ENCODE data around the gene SYNE1.
"Not testable (repeated sequence)": the region's sequence is repeated elsewhere in the genome, so short reads cannot be mapped to it uniquely, and the experiment has no call there.

The SYNE1 gene, protein sequence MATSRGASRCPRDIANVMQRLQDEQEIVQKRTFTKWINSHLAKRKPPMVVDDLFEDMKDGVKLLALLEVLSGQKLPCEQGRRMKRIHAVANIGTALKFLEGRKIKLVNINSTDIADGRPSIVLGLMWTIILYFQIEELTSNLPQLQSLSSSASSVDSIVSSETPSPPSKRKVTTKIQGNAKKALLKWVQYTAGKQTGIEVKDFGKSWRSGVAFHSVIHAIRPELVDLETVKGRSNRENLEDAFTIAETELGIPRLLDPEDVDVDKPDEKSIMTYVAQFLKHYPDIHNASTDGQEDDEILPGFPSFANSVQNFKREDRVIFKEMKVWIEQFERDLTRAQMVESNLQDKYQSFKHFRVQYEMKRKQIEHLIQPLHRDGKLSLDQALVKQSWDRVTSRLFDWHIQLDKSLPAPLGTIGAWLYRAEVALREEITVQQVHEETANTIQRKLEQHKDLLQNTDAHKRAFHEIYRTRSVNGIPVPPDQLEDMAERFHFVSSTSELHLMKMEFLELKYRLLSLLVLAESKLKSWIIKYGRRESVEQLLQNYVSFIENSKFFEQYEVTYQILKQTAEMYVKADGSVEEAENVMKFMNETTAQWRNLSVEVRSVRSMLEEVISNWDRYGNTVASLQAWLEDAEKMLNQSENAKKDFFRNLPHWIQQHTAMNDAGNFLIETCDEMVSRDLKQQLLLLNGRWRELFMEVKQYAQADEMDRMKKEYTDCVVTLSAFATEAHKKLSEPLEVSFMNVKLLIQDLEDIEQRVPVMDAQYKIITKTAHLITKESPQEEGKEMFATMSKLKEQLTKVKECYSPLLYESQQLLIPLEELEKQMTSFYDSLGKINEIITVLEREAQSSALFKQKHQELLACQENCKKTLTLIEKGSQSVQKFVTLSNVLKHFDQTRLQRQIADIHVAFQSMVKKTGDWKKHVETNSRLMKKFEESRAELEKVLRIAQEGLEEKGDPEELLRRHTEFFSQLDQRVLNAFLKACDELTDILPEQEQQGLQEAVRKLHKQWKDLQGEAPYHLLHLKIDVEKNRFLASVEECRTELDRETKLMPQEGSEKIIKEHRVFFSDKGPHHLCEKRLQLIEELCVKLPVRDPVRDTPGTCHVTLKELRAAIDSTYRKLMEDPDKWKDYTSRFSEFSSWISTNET (N-terminal part only)

DNA sequence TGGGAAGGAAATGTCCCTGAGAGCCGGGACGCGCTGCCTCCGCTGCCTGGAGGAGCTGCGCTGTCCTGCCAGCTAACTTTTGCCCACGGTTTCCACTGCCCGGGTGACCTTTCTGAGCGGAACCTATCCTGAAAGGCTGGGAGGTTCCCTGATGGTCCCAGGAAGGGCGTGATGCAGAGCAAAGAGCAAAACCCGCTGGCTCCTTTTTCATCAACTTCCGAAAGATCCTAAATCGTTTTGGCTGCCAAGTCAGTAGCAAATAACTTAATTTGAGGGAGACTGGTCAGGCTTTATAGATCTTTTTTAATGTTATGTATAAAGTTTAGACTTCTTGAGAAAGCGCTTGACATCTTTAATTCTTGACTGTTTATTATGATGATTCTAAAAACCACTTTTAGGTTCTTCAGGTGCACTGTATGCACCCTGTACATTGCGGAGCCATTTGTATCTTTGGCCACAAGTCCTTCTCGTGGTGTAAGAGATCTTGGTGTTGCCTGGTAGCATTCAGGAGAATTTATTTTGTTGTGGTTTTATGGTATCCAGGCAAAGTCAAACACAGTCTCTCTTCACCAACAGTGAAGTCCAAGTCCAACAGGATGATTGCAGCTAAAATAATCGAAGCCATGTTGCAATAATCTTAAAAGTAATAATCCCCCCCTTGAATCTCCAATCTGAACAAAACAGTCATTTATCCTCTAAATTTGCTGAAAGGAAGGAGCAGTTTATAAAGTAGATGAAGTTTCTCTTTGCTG, at the start of gene SYNE1:
Gene SYNE1, minus strand, starts transcription at position 67 of the 752 bp plus-strand sequence. CDS start 9,031 bp downstream, outside the sequence.
- DNase-seq = no peak

DNA sequence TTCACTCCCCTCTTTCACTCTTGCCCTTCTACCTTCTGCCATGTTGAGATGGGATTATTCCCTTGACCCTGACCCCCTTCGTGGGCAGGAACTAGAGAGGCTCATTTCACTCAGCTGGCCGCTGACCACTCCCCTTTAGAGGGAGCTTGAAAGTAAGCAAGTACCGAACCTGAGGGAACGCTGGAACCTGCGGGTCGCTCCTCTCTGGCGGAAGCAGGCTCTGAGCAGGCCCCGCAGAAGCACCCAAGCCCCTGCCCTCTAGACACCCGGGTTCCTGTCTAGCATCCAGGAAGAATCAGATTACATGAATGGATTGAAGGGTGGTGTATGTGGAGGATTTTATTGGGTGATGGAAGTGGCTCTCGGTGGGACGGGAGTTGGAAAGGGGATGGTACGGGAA, 48.7 kb upstream of the SYNE1 start:
- DNase-seq = no peak

DNA sequence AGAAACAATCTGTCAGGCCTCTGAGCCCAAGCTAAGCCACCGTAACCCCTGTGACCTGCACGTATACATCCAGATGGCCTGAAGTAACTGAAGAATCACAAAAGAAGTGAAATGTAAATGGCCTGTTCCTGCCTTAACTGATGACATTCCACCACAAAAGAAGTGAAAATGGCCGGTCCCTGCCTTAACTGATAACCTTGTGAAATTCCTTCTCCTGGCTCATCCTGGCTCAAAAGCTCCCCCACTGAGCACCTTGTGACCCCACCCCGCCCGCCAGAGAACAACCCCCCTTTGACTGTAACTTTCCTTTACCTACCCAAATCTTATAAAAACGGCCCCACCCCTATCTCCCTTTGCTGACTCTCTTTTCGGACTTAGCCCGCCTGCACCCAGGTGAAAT, 45.8 kb upstream of the SYNE1 start:
- not testable (repeated sequence) for DNase-seq

DNA sequence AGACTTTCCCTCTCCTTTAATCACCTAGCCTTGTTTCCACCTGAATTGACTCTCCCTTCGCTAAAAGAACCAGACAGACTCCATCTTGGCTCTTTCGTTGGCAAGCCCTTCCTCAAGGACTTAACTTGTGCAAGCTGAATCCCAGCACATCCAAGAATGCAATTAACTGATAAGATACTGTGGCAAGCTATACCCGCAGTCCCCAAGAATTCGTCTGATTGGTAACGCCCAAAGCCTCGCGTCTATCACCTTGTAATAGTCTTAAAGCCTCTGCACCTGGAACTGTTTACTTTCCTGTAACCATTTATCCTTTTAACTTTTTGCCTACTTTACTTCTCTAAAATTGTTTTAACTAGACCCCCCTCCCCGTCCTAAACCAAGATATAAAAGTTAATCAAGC, 45.0 kb upstream of the SYNE1 start:
- DNase-seq = no peak

DNA sequence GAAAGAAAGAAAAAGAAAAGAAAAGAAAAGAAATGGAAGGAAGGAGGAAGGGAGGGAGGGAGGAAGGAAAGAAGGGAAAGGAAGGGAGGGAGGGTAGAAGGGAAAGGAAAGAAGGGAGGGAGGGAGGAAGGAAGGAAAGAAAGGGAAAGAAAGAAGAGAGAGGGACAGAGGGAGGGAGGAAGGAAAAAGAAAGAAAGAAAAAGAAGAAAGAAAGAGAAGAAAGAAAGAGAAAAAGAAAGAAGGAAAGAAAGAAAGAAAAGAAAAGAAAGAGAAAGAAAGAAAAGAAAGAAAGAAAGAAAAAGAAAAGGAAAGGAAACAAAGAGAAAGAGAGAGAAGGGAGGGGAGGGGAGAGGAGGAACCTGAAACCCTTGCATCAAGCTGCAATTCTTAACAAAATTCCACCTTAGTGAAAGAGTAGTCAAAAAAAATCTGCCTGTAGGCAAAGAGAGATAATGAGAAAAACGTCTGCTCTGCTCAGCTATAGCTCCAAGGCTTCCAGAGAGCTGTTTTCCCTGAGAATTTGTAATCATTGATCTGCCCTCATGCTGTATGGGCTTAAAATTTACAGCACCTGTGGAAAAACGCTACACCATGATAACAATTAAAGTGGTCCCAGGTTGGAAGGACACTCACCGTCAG, 43.8 kb upstream of the SYNE1 start:
- no peak for DNase-seq

DNA sequence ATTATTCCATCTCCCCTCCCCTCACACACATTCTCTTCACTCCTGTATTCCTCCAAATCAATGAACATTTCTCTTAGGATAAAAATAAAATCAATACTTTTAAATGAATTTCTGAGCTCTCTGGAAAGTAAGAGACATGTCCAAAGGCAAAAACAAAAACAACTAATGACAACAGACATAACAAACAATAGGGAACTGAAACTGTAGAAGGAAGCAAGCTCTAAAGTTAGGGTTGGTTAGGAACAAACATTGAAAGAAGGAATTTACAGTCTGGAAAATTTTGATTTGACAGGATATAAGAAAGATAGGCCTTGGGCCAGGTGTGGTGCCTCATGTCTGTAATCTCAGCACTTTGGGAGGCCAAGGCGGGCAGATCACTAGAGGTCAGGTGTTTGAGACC, 43.0 kb upstream of the SYNE1 start:
- no peak for DNase-seq

DNA sequence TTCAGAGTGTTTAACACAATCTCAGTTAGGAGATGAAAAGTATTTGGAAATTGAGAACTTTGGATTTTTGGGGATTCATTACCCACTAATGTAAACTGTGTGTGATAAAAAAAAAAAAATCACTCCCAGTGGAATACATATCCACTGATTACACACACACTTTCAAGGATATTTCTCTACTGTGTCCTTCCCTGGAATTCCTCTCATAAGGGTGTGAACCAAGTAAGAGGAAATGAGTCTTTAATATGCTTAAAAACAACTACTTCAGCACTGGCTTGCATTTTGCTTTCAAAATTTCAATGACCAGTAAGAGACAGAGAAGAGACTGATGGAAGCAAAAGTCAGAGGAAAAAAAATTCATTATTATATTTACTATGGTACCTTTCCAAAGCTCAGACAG, 36.1 kb upstream of the SYNE1 start:
- DNase-seq = no peak

DNA sequence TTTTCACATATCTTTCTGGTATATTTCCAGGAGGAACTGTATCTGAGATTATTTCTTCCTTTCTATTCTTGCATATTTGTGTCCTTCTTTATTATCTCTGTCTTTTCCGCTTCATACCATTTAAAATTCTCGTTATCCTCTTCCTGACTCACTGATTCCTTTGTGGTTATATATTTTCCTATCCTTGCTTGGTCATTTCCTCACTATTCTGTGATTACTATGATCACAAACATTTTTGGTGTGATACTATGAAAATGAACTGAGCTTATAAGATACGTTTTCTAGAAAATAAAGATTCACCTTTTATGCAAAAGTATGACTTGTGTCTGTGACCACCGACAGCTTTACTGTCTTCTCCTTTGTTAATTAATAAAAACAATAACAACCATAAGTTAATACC, 34.0 kb upstream of the SYNE1 start:
- DNase-seq = no peak

DNA sequence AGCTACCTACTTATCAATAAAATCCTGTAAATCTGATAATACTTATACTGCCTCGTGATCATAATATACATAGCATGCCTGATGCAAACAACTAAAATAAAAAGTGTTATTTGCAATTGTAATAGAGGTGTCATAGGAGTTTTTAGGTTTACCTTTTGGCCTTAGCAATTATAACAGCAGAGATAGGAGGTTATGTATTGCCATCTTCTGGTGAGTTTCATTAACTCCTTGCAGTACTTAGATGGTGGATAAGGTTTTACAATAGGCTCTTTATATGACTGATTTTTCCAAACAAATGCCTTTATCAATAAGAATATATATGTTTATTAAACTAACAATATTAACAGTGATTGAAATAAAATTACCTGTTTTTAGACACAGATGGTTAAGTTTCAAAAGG, 32.7 kb upstream of the SYNE1 start:
- DNase-seq = no peak

DNA sequence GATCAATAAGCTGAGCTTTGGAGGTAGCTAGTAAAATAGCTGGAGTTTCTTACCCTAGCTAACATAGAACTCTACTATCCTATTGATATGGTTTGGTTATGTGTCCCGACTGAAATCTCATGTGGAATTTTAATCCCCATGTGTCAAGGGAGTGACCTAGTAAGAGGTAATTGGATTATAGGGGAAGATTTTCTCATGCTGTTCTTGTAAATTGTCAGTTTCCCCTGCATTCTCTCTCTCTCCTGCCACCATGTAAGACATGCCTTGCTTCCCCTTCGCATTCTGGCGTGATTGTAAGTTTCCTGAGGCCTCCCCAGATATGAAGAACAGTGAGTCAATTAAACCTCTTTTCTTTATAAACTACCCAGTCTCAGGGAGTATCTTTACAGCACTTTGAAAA, 24.6 kb upstream of the SYNE1 start:
- DNase-seq = no peak

DNA sequence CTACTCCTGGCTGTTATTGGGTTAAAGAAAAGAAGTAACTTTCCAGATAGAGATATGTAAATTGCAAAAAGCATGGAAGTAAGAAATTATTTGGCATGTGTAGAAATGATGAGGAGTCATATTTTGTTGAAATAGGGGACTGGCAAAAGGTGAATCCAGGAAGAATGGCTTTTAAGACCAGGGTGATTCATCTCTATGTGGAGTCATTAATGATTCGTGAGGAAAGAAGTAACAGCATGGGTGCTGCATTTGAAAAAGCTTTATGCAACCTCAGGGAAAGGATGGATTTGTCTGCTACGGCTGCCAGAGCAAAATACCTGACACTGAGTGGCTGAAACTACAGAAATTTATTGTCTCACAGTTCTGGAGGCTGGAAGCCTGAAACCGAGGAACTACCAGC, 14.8 kb upstream of the SYNE1 start:
- no peak for DNase-seq

DNA sequence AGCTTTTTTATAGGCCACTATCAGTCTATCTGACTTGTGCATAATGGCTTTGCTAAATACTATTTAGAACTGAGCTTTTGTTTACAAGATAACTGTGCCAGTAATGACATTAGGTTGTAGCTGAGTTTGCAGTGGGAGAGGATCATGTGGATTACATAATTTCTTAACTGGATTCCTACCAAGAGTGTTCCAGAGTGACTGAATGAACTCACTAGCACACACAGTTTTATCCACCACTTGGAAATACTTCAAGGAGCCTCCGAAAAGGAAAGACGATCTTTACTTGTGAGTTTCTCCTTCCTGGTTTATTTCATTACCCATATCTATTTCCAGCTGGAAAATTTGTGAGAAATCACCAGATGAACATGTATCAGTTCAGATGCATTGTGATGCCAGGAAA, 10.9 kb upstream of the SYNE1 start:
- no peak for DNase-seq

DNA sequence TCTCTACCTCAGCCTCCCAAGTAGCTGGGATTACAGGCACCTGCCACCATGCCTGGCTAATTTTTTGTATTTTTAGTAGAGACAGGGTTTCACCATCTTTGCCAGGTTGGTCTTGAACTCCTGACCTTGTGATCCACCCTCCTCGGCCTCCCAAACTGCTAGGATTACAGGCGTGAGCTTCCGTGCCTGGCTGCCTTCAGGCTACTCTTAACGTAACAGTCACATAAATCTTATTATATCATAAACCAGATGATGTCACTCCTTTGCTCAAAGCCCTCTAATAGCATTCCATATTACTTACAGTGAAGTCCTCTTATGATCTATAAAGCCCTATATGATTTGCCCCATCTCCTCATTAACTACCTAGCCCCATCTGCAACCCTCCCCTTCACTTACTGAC, 9.6 kb upstream of the SYNE1 start:
- not testable (repeated sequence) for DNase-seq

DNA sequence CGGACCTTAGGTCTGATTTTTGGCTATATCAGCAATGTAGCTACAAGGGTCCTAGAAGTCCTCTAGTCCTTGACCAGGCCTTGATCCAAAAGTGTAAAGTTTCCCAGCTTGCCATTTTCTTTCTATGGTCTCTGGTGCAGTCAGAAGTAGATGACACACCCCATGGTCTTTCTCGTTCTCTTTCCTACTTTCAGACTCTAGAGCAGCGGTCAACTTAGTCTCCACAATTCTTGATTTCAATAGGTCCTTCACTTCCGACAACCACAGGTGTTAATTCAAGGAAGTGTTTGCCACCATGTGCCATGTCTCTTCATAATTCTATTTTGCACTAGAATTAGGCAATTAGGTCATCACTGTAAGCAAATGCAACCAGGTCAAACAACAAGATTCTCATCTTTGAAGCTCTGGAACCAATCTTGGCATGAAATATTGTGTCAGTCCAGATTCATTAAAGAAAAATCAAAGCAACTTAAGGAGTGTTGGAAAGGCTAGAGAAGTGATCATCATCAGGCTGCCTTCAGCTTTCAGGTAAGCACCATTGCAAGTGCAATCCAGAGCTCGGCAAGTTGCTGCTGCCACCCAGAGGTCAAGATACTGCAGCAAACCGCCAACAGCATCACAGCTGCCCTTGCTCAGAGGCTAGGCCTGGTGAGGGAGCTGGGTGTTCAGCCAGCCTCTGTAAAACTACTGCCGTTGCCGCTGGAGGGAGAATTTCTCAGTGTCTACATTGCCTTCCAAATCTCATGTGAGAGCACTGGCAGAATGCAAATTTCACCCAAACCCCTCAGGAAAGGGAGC, 5.6 kb upstream of the SYNE1 start:
- DNase-seq = peak; percentile 48

DNA sequence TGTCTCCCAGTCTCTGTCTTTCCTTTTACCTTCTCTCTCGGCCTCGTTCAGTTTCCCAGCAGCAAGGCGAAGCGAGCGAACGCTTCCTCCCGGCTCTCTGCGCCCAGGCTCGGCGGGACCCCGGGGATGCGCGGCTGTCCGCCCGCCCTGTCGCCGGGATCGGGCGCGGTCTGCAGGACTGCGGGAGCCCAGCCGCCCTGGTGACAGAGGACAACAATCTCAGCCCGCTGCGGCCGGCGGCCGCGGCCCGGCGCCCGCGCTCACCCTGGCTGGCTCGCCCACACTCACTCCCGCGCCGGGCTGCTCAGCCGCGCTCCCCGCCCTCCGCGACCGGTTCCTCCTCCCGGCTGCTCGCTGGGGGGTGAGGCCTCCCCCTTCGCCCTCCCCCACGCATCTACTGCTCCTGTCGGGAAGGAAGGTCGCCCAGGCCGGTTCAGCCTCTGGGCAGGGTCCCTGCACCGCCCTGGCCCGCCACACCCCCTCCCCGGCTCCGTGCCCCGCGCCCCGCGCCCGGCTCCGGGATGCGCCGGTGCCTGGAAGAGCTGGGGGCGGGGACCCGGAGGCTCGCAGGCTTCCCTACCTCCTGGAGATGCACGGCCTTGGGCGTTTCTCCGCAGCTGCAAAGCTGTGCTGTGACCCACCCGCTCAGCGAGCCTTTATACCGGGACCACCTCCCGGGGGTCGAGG, 410 bp downstream of the SYNE1 start:
- DNase-seq = peak; percentile 38

DNA sequence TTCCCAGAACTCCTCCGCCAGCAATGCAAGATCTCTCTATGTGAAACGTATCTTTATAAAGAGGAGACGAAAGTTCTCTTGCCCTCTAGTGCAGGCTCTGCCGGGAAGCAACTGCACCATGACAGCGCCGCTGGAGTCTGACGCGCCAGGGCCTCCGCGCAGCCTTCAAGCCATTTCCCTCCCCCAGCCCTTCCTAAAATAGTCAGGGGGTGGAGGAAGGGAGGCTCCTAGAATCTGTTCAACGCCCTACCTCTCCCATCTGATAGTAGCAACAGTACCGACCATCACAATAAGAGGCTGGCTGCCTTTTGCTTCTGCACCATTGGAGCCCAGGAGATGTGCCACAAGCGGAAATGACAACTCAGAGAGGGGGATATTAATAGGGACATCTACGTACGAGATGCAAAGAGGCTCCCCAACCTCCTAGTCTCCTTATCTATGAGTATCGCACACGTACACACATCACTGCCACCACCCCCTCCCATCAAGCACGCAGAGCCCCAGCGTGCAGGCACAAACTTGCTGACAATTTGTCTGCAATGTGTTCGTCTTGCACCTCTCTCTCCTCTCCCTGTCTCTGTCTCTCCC, 1.0 kb downstream of the SYNE1 start:
- DNase-seq = peak; percentile 39

DNA sequence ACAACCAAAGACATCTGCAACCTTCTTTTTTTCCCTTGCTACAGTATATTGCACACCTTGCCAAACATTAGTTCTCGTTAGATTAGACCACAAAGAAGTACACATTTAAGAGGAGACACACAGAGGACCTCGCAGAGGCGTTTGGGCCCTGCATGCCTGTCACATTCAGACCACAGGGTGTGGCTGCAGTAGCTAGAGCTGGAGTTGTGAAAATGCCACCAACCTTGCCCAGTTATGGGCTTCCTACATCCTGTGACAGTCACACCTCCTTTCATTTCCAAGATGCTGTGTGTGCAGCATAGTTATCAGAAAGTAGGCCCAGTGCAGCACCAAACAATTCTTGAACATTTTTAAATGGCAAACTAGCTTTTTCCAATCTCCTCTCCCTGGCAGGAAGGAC, 2.4 kb downstream of the SYNE1 start:
- DNase-seq = no peak

DNA sequence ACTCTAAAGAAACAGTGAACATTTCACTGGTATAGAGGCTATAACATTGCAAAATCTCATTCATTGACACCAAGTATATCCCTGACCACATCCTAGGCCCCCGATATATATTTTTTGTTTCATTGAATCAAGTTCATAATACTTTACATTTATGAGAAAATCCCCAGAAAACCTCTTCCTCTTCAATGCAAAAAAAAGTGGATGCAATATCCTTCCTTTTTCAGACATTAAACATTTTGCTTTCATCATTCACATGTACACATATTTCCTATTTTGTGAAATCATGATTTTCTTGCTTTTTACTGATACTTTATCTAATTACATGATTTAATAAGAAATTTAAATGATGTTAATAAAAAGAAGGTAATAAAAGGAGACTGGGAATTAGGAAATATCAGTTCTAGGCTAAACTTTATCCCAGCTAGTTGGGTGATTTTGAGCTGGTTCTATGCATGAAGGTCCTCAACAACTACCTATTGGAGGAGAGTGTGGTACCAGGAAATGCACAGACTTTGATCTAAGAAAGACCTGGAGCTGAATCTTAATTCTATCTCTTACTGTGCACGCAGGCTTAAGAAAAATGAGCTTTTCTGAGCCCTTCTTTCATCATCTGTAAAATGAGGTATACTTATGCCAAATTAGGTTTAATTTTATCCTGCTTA, 4.9 kb downstream of the SYNE1 start:
- DNase-seq = no peak

DNA sequence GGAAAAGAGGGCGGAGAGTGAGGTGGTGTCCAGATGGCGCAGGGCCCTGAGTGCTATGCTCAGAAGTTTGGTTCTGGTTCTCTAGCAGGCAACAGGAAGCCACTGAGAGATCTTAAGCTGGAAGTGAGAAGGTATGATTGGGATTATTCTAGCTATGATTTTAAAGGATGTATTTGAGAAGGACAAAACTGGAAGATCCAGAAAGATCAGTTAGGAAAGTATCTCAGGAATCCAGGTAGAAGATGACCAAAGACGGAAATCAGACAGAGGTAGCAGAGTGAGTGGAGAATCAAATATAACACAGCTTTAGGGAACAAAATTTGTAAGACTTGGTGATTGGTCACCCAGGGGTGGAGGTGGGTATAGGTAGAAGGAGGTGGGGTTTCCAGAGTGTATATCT, 5.8 kb downstream of the SYNE1 start:
- no peak for DNase-seq

DNA sequence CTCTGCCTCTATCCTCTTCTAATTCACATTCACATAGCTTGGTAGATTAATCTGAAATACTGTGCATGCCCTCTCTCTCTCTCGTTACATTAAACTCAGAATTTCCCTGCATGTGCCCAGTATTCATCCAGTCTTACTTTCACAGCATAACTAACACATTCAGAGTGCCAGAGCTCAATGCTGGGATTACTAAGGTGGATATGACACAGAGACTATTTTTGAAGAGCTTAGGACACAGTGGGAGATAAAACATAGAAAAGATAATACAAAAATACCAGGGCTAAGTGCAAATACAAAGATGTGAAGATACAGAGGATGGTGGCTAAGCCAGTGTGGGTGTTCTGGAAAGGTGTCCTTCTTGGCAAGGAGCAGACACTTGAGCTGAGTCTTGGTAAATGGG, 6.3 kb downstream of the SYNE1 start:
- no peak for DNase-seq

Measured in right hindlimb (tissue), 1 donor.